GM12873 (cell line): ENCODE results near the gene ADAM8.

Source experiments
- CTCF ChIP-seq: IDR thresholded peaks from 2 replicates; pipeline ENCODE4 v1.5.1; 2012; ENCODE audit warnings: low read depth, mild to moderate bottlenecking, moderate library complexity, low read length, control low read depth; ENCODE audit not compliant: insufficient read depth; ENCODE audit errors: missing control alignments

The ADAM8 gene

DNA sequence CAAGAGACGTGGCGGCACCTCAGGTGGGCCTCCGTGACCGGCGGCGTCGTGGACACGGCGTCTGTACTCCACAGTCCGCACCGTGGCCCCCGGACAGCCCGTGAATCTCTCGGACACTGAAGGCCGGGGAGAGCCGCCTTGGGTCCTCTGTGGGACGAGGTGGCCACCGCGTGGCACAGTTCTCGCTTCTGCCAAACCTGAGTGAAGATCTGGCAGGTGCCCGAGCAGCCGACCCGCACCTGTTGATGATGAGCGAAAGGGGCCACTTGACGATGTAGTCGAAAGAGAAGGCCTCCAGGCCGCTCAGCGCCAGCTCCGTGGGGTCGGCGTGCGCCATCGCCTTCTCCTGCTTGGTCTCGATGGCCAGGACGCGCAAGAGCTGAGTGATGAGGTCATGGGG, 8.5 kb upstream of the ADAM8 start:
- no peak for TF ChIP-seq CTCF

GRCh38 chr10:133283931-133284330, 7.3 kb upstream of the ADAM8 start:
- no peak for TF ChIP-seq CTCF

GRCh38 chr10:133282846-133283390, 6.2 kb upstream of the ADAM8 start:
- no peak for TF ChIP-seq CTCF

GRCh38 chr10:133281628-133282372, 5.1 kb upstream of the ADAM8 start:
- no peak for TF ChIP-seq CTCF

GRCh38 chr10:133281084-133281483, 4.4 kb upstream of the ADAM8 start:
- no peak for TF ChIP-seq CTCF

GRCh38 chr10:133280391-133281059, 3.9 kb upstream of the ADAM8 start:
- no peak for TF ChIP-seq CTCF
